ENCODE results near the gene FOSB. TPM values are rescaled to one million over a fixed set of nuclear protein-coding genes. Genes with fewer than 3 reads are reported as not detected.

Gene FOSB
- total RNA-seq, 1 donor = 0.81 TPM

- peak overlapping the region; percentile 98 for H3K4me3 ChIP-seq (ENCODE audit: low read depth, low read length)
- TF ChIP-seq, protein P1, sequence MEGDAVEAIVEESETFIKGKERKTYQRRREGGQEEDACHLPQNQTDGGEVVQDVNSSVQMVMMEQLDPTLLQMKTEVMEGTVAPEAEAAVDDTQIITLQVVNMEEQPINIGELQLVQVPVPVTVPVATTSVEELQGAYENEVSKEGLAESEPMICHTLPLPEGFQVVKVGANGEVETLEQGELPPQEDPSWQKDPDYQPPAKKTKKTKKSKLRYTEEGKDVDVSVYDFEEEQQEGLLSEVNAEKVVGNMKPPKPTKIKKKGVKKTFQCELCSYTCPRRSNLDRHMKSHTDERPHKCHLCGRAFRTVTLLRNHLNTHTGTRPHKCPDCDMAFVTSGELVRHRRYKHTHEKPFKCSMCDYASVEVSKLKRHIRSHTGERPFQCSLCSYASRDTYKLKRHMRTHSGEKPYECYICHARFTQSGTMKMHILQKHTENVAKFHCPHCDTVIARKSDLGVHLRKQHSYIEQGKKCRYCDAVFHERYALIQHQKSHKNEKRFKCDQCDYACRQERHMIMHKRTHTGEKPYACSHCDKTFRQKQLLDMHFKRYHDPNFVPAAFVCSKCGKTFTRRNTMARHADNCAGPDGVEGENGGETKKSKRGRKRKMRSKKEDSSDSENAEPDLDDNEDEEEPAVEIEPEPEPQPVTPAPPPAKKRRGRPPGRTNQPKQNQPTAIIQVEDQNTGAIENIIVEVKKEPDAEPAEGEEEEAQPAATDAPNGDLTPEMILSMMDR (IDR thresholded peaks at IDR 0.05; ENCODE audit: insufficient read depth, low read length) = no peak
- no peak for DNase-seq (ENCODE audit: low read depth)
These were observed 38.1 kb downstream of the FOSB start for GRCh38 chr19:45505996-45506245.

GRCh38 chr19:45506246-45506988 is 38.6 kb downstream of the FOSB start:
- TF ChIP-seq, protein P1 (IDR thresholded peaks at IDR 0.05; ENCODE audit: insufficient read depth, low read length) = peak; percentile 44
- H3K4me3 ChIP-seq (ENCODE audit: low read depth, low read length) = peak overlapping the region; percentile 98
- peak; percentile 86 for DNase-seq (ENCODE audit: low read depth)

GRCh38 chr19:45506989-45507871 is 39.4 kb downstream of the FOSB start, which contains the start of gene VASP:
VASP (plus strand) TSS chr19:45507479; CDS start chr19:45507772, 293 bp downstream.
- DNase-seq (ENCODE audit: low read depth) = peak; percentile 81
- TF ChIP-seq, protein P1 (IDR thresholded peaks at IDR 0.05; ENCODE audit: insufficient read depth, low read length) = no peak
- peak within 1 kb of the TSS; percentile 98 for H3K4me3 ChIP-seq (ENCODE audit: low read depth, low read length)

- peak overlapping the region; percentile 98 for H3K4me3 ChIP-seq (ENCODE audit: low read depth, low read length)
- peak; percentile 31 for DNase-seq (ENCODE audit: low read depth)
- TF ChIP-seq, protein P1 (IDR thresholded peaks at IDR 0.05; ENCODE audit: insufficient read depth, low read length) = no peak
These were observed 40.1 kb downstream of the FOSB start for GRCh38 chr19:45507872-45508416.

GRCh38 chr19:45508417-45508860 is 40.6 kb downstream of the FOSB start:
- DNase-seq (ENCODE audit: low read depth) = no peak
- TF ChIP-seq, protein P1 (IDR thresholded peaks at IDR 0.05; ENCODE audit: insufficient read depth, low read length) = no peak
- peak overlapping the region; percentile 98 for H3K4me3 ChIP-seq (ENCODE audit: low read depth, low read length)

- TF ChIP-seq, protein P1 (IDR thresholded peaks at IDR 0.05; ENCODE audit: insufficient read depth, low read length) = peak; percentile 2
- H3K4me3 ChIP-seq (ENCODE audit: low read depth, low read length) = peak overlapping the region; percentile 98
- DNase-seq (ENCODE audit: low read depth) = peak; percentile 37
These were observed 41.3 kb downstream of the FOSB start for GRCh38 chr19:45508861-45509691.
